Kasumi-1 (cell line): ENCODE data around the gene ZNF682.
"Not testable (repeated sequence)": the region's sequence is repeated elsewhere in the genome, so short reads cannot be mapped to it uniquely, and the experiment has no call there.

Experiments used
- DNase-seq, 2 experiments: peaks; one replicate each; lab custom pipeline; 2025; lab: John Stamatoyannopoulos, UW

The ZNF682 gene

DNA sequence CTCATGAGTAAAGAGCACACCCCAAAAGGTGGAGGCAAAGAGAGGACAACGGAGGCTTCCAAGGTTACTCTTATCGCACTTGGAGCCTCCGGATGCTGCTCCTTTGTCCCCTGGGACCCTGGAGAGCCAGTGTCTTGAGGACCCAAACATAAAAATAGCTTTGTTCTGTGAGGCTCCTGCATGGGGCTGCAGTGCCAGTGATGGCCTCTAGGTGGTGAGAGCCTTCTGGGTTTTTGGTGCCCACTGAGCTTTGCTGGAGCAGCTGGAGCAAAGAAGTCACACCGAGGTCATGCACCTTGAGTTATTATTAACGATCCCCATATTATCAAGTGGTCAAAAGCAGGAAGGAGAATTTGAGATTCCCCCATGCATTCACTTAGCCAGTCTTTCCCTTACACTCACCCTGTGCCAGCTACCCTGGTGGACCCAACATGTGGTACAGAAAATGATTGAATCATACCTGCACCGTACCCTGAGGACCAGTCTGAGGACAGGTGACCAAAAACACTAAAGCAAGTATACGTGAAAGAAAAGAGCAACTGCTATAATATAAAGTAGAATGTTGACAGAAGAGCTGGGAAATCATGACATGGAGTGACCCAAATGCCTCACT, 41.5 kb downstream of the ZNF682 start:
- no peak for DNase-seq

DNA sequence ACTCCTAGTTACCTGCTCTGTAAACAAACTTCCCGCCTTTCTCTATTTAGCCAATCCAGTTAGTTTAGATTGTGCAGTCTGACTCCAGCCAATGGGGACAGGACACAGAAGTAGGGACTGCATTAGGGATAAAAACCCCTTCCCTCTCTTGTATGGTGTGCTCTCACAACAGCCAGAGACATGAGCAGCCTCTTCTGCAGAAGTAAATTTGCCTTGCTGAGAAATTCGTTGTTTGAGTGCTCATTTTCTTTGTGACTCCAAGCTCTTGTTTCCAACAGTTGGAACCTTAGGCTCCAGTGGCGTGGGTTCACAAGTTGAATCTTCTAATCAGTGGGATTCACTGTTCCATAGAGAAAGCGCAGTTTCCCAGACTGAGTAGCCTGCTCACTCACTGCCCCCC, 72.4 kb downstream of the ZNF682 start:
- no peak for DNase-seq

DNA sequence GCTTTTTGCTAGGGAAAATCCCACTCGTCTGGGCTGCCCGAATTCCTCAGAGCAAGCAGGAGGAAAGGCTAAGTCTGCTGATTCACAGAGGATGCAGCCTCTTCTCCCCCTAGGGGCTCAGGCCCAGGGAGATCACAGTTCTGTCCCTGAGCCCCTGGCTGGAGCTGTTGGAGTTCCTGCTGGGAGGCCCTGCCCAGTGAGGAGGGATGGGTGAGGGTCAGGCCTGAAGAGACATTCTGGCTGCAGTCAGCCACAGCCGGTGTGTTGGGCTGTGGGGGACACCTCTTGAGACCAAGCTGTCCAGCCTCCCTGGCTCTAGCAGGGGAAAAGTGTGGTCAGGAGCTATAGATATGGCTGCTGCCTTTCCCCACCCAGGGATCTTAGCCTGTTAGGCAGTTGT, 73.2 kb downstream of the ZNF682 start:
- DNase-seq = not testable (repeated sequence)

DNA sequence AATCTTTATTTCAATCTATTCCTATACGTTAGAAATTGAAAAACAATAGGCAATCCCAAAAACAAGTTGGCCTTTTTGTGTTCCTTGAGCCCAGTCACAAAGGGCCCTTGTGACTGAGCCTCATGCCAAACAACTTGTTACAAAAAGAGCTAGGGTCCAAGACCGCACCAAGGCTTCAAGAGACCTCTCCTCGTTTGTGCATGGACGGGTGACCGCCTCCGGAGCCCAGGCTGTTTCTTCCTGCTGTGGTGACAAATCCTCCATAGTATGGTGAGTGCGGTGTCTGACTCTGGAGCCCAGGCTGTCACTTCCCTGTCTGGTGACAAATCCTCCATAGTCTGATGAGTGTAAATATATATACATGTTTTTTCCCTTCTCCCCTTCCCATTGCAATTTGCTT, 74.9 kb downstream of the ZNF682 start:
- DNase-seq = no peak

DNA sequence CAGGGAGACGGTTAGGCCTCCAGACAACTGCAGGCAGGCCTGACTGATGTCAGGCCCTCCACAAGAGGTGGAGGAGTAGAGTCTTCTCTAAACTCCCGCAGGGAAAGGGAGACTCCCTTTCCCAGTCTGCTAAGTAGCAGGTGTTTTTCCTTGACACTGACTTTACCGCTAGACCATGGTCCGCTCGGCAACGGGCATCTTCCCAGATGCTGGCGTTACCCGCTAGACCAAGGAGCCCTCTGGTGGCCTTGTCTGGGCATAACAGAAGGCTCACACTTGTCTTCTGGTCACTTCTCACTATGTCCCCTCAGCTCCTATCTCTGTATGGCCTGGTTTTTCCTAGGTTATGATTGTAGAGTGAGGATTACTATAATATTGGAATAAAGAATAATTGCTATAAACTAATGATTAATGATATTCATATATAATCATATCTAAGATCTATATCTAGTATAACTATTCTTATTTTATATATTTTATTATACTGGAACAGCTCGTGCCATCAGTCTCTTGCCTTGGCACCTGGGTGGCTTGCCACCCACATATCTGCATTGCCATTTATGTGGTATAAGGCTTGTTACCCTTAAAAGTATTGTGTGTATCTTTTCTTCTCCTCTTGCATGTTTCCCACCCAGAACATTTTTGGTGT, 80.0 kb downstream of the ZNF682 start:
- not testable (repeated sequence) for DNase-seq

DNA sequence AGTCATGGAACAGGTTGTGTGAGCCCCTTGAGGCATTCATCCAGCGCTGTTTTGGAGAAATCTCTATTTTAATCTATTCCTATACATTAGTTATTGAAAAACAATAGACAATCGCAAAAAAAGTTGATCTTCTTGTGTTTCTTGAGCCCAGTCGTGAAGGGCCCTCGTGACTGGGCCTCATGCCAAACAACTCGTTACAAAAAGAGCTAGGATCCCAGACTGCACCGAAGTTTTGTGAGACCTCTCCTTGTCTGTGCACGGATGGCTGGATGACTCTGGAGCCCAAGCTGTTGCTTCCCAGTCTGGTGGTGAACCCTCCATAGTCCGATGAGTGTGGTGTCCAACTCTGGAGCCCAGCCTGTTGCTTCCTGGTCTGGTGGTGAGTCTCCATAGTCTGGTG, 81.5 kb downstream of the ZNF682 start:
- DNase-seq = not testable (repeated sequence)

DNA sequence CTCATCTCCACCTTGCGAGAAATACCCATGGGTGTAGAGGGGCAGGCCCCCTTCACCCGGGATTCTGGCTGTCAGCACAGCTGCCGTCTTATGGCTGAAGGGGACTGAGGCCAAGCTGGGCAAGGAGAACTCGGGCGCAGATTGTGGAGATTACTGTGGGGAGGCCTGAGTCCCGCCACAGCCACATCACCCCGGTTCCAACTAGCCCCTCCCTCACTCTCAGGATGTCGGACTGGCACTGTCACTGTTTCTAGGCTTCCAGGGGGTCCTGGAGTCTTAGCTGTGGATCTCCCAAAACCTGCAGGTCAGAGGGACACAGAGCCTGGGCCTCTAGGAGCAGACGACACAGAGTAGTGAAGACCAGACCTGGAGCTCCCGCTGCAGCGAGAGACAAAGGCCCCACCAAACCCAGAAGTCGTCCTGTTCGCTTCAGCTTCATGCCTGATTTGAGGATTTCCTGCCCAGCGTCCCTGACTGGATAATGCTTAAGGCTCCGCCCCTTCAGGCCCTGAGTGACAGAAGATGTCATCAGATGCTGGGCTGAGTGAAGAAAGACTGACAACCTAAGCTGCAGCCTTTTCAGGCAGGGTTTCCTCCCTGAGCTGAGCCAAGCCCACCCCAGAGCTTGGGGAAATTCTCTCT, 82.8 kb downstream of the ZNF682 start:
- DNase-seq = no peak

DNA sequence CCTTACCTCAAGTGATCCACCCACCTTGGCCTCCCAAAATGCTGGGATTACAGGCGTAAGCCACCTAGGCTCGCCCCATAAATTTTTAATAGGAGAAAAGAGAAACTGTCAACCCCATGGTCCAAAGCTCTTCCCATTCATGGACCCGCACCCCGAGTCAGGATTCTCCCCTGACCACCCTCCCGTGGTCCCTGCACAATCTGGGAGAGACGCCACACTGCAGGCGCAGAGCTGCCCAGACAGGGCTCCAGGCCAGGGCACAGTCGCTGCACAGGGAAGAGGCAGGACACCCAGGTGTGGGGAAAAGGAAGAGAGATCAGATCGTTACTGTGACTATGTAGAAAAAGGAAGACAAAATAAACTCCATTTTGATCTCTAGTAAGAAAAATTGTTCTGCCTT, 84.1 kb downstream of the ZNF682 start:
- no peak for DNase-seq
